NCI-H2107 treated with DMSO at 0.1 percent for 48 hours (cell line): ENCODE results near the gene POLE.

ENCODE experiments used
- DNase-seq: peaks from one replicate; lab custom pipeline; 2025; ENCODE audit not compliant: unreplicated experiment; lab: John Stamatoyannopoulos, UW

Gene POLE

DNA sequence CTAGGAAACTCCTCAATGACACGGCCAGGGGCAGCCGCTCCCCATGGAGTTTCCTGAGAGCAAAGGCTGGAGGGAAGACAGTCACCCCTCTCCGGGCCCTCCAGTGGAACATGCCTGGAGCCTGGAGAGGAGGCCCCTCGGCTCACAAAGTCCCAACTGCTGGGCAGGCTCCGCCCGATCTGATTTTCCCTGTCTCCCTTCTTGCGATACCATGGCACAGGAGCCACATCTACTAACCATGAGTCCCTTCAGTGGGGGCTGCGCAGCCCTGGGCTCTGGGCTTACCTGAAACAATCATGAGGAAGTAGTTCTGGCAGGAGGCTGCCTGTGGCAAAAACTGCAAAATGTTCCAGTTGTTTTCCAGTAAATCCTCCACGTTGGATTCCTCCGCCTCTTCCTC, 53.2 kb downstream of the POLE start:
- DNase-seq = no peak

- DNase-seq = no peak
These were observed 53.7 kb downstream of the POLE start for GRCh38 chr12:132633398-132633797.

GRCh38 chr12:132632521-132633228, 54.5 kb downstream of the POLE start:
- DNase-seq = no peak

DNA sequence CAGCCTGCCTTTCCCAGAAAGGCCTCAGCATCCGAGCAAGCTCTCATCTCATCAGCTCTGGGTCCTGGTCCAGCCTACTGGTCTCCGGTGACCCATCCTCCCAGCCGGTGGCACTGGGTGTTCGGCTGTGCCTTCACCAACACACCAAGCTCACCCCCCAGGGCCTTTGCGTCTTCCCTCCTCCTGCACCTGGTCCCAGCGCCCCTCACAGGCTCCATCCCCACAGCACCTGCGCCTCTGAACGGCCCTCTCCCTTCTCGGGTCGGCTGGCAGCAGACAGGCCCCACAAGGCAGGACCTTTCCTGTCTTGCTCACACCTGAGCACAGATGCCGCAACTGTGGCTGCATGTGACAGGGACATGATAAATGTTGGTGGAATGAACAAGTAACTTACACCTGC, 55.5 kb downstream of the POLE start:
- no peak for DNase-seq

- DNase-seq = no peak
These were observed 56.5 kb downstream of the POLE start for GRCh38 chr12:132630672-132631071.

DNA sequence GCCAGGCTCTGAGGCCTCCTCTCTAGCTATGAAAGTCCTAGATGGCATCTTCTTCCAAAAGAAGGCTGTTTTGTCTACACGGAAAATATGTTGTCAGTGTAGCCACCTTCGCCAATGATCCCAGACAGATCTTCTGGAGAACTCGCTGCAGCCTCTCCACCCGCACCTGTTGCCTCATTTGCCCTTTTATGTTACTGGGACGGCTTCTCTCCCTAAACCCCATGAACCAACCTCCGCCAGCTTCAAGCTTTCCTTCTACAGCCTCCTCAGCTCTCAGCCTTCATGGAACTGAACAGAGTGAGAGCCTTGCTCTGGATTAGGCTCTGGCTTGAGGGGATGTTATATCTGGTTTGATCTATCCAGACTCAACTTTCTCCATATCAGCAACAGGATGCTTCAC, 57.8 kb downstream of the POLE start:
- DNase-seq = no peak

DNA sequence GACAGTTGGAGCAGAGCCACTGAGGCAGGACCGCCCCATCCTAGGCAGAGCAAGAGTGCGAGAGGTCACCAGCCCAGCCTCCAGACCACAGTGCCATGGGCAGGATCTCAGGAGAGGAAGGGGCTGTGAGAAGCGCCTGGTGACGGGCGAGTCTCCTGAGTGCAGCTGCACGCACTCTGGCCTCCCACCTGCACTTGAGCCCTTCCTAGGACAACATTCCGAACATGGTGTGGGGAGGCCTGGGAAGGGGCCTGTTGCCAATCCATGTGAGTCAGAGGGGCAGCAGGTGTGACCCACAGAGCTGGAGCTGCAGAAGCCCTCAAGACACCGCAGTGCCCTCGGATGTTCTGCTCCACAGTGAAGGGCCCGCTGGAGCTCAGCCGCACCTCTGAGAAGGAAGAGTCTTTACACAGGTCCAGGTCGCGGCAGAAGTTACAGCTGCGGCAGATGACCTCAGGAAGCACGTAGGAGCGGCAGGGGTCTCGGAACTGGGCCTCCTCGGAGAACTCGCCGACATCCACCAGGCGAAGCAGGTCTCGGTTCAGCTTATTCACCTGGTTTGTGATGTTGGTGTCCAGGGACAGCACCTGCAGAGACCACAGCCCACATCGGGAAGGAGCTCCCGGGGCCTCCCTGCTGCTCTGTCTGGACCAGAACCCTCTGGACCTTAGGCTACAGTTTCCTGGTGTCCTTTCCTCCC, 61.3 kb downstream of the POLE start:
- DNase-seq = no peak

- no peak for DNase-seq
These were observed 62.1 kb downstream of the POLE start for GRCh38 chr12:132624910-132625630.

GRCh38 chr12:132624186-132624855, 62.8 kb downstream of the POLE start:
- no peak for DNase-seq

- DNase-seq = peak; percentile 16
These were observed 63.9 kb downstream of the POLE start for GRCh38 chr12:132623072-132623869.

- DNase-seq = no peak
These were observed 64.6 kb downstream of the POLE start for GRCh38 chr12:132622437-132623071.

DNA sequence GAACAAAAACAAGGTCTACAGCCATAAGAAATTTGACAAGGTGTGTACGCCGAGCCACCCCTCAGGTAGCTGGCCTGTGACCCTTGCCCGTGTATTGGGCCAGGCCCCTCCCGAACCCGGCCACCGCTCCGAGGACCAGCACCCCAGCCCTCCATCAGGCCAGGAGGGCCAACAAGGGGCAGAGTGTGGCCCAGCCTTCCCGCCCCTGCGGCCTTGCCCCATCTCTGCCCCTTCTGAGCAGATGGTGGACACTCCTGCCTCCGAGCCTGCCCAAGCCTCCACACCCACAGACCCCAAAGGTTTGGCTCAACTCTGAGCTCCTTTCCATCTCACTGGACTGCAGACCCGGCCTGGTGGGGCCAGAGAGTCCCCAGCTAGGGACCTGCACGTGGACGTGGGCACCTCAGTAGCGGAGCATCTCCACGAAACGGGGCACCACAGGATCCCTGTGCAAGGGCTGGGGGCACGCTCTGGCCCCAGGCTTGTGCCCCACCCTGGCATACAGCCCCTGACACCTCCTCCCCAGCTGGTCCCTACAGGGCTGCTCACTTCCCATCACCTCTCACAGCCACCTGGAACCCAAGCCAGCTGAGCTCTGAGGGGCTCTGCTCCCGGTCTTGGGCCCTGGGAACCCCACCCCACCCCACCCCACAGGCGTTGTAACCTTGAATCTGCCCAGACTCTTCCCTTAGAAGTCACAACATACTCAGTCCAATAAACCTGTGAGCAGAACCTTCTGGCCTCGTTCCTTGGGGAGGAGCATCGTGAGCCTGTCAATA, 65.3 kb downstream of the POLE start:
- no peak for DNase-seq

- DNase-seq = no peak
These were observed 66.1 kb downstream of the POLE start for GRCh38 chr12:132620899-132621656.

- DNase-seq = no peak
These were observed 66.8 kb downstream of the POLE start for GRCh38 chr12:132620113-132620898.

- DNase-seq = no peak
These were observed 67.6 kb downstream of the POLE start for GRCh38 chr12:132619386-132620112.

DNA sequence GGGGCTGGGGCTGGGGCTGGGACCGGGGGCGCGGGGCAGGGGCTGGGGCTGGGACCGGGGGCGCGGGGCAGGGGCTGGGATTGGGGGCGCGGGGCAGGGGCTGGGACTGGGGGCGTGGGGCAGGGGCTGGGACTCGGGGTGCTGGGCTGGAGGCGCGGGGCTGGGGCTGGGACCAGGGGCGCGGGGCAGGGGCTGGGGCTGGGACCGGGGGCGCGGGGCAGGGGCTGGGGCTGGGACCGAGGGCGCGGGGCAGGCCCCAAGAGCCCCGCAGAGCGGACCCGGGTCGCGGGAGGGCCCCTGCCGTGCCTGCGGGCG, 68.1 kb downstream of the POLE start:
- no peak for DNase-seq

GRCh38 chr12:132618683-132619043, 68.5 kb downstream of the POLE start, which contains the start of gene P2RX2:
P2RX2 (plus strand) TSS chr12:132618776; CDS start chr12:132618817, 41 bp downstream.
- no peak for DNase-seq
